ENCODE data around the gene C16orf89.

Gene C16orf89

DNA sequence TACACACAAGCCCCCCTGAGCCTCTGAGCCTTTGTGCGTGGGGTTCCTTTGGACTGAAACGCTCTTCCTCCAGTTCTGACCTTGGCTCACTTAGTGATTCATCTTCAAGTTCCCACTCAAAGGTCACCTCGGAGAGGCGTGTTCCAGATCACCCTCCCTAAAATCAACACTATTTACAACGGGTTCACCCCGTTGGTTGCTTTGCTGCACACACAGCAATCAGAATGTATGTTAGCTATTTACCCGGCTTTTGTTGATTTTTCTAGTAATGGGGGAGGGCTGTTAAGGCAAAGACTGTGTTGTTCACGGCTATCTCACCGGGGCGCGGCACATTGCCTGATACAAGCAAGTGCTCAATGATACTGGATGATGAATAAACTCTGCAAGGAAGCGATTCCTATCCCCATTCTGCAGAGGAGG is 33.0 kb downstream of the C16orf89 start:
- peak overlapping the region; percentile 85 for H3K4me2 ChIP-seq (ENCODE audit: insufficient read depth, low read length)
- no peaks in the 10 kb centered on the region for H3K79me2 ChIP-seq (ENCODE audit: insufficient read depth, low read length)
- peak overlapping the region; percentile 94 for H2AFZ ChIP-seq (ENCODE audit: low read depth, low read length)
- no peak for DNase-seq
- H4K20me1 ChIP-seq (ENCODE audit: insufficient read depth, low read length), result no peaks in the 10 kb centered on the region
- H3K36me3 ChIP-seq (ENCODE audit: insufficient read depth, low read length), result no peaks in the 10 kb centered on the region
- TF ChIP-seq CTCF (IDR thresholded peaks at IDR 0.05; ENCODE audit: borderline replicate concordance, extremely low read depth, low read length, poor library complexity, severe bottlenecking) (no peak), EZH2 (IDR thresholded peaks at IDR 0.05; ENCODE audit: borderline replicate concordance, low read depth, low read length, severe bottlenecking) (no peak)
- ATAC-seq (ENCODE audit: insufficient read depth, low read depth), result no peak
- H3K27ac ChIP-seq (ENCODE audit: low read length), result no peak overlapping the region
- no peaks in the 10 kb centered on the region for H3K27me3 ChIP-seq (ENCODE audit: insufficient read depth, low read length, poor library complexity)
- 0 out of 2 replicates have a peak overlapping the region, but pooled peaks have one; percentile 67 for H3K9ac ChIP-seq (ENCODE audit: low read depth, low read length)
- H3K9me3 ChIP-seq (ENCODE audit: insufficient read depth, low read length, severe bottlenecking), result no peaks in the 10 kb centered on the region
- H3K4me3 ChIP-seq (ENCODE audit: low read depth in 1 of 2, low read length in 2 of 2), result peak overlapping the region in 1 of 2 experiments; percentile 70; a peak in 2 of 4 replicates
- peaks cover 25% of the 10 kb centered on the region for H3K4me1 ChIP-seq (ENCODE audit: insufficient read depth, low read length)

DNA sequence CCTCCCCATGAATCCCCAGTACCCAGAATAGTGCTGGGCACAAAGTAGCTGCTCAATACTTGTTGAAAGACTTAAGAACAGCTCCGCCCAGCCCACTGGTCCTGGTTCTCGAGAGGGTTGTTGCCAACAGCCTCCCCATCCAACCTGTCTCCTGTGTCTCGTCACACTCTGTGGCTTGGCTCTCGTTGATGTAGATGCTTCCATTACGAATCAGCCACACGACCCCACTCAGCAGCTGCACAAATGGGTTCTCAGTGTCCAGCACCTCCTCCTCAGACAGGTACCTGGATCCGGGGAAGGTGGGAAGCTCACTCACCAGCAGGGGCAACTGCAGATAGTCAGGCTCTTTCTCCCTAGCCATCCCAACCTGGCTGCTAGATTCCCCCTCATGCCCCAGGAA is 34.2 kb downstream of the C16orf89 start:
- Histone ChIP-seq H4K20me1 (ENCODE audit: insufficient read depth, low read length) (no peaks in the 10 kb centered on the region), H3K9me3 (ENCODE audit: insufficient read depth, low read length, severe bottlenecking) (no peaks in the 10 kb centered on the region), H3K79me2 (ENCODE audit: insufficient read depth, low read length) (no peaks in the 10 kb centered on the region), H3K27me3 (ENCODE audit: insufficient read depth, low read length, poor library complexity) (no peaks in the 10 kb centered on the region), H3K36me3 (ENCODE audit: insufficient read depth, low read length) (no peaks in the 10 kb centered on the region), H2AFZ (ENCODE audit: low read depth, low read length) (no peak overlapping the region), H3K4me2 (ENCODE audit: insufficient read depth, low read length) (no peak overlapping the region), H3K4me1 (ENCODE audit: insufficient read depth, low read length) (peaks cover 25% of the 10 kb centered on the region), H3K27ac (ENCODE audit: low read length) (no peak overlapping the region), H3K9ac (ENCODE audit: low read depth, low read length) (no peak overlapping the region), H3K4me3 (ENCODE audit: low read depth in 1 of 2, low read length in 2 of 2) (no peak overlapping the region)
- DNase-seq, result no peak
- no peak for TF ChIP-seq EZH2 (IDR thresholded peaks at IDR 0.05; ENCODE audit: borderline replicate concordance, low read depth, low read length, severe bottlenecking)
- no peak for TF ChIP-seq CTCF (IDR thresholded peaks at IDR 0.05; ENCODE audit: borderline replicate concordance, extremely low read depth, low read length, poor library complexity, severe bottlenecking)
- no peak for ATAC-seq (ENCODE audit: insufficient read depth, low read depth)

GRCh38 chr16:5030251-5030870 is 35.4 kb downstream of the C16orf89 start:
- no peak for ATAC-seq (ENCODE audit: insufficient read depth, low read depth)
- no peaks in the 10 kb centered on the region for H3K36me3 ChIP-seq (ENCODE audit: insufficient read depth, low read length)

More at GRCh38 chr16:5030251-5030870, 35.4 kb downstream of the C16orf89 start:
- DNase-seq, result no peak
- Histone ChIP-seq H3K4me2 (ENCODE audit: insufficient read depth, low read length) (no peak overlapping the region), H2AFZ (ENCODE audit: low read depth, low read length) (no peak overlapping the region), H3K9me3 (ENCODE audit: insufficient read depth, low read length, severe bottlenecking) (no peaks in the 10 kb centered on the region), H3K4me3 (ENCODE audit: low read depth in 1 of 2, low read length in 2 of 2) (no peak overlapping the region), H3K79me2 (ENCODE audit: insufficient read depth, low read length) (no peaks in the 10 kb centered on the region), H3K27me3 (ENCODE audit: insufficient read depth, low read length, poor library complexity) (no peaks in the 10 kb centered on the region), H3K27ac (ENCODE audit: low read length) (no peak overlapping the region), H3K9ac (ENCODE audit: low read depth, low read length) (no peak overlapping the region), H3K4me1 (ENCODE audit: insufficient read depth, low read length) (peaks cover 25% of the 10 kb centered on the region), H4K20me1 (ENCODE audit: insufficient read depth, low read length) (no peaks in the 10 kb centered on the region)
- no peak for TF ChIP-seq EZH2 (IDR thresholded peaks at IDR 0.05; ENCODE audit: borderline replicate concordance, low read depth, low read length, severe bottlenecking)
- no peak for TF ChIP-seq CTCF (IDR thresholded peaks at IDR 0.05; ENCODE audit: borderline replicate concordance, extremely low read depth, low read length, poor library complexity, severe bottlenecking)
